Measurements from ENCODE around the gene RAB3GAP1.
"Not testable (repeated sequence)": the region's sequence is repeated elsewhere in the genome, so short reads cannot be mapped to it uniquely, and the experiment has no call there.

Gene RAB3GAP1

DNA sequence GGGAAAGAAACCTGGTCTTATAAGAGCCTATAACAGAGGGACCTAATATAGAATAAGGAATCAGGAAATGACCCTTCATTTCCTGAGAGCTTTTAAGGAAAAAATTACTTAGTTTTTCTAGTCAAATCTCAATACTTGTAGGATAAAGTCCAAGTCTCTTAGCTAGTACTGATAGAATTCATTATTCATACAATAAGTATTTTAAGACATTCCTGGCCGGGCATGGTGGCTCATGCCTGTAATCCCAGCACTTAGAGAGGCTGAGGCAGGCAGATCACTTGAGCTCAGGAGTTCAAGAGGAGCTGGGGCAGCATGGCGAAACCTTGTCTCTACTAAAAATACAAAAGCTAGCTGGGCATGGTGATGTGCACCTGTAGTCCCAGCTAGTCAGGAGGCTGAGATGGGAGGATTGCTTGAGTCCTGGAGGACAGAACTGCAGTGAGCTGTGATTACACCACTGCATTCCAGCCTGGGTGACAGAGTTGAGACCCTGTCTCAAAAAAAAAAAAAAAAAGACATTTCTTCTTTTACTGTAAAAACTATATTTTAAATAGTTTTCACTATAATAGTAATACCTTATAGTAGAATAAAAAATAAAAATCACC lies 3.2 kb downstream of the RAB3GAP1 start:
- FAIRE-seq, result no peak

DNA sequence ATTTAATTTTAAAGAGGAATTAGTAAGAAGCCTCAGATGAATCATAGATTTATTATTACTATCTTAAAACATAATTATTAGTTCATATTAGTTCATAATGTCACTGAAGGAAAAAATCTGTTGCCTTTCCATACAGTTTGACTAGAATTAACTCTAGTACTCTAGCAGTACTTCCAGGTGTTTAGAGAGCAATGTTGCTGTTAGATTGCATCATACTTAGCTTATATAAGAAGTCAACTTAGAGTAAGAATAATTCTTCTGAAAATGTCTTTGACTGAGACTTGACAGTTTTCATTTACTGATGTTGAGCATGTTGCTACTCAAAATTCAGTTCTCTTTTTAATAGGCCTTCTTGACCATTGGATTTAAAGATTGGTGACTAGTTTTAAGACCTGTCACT lies 4.7 kb downstream of the RAB3GAP1 start:
- FAIRE-seq, result no peak

DNA sequence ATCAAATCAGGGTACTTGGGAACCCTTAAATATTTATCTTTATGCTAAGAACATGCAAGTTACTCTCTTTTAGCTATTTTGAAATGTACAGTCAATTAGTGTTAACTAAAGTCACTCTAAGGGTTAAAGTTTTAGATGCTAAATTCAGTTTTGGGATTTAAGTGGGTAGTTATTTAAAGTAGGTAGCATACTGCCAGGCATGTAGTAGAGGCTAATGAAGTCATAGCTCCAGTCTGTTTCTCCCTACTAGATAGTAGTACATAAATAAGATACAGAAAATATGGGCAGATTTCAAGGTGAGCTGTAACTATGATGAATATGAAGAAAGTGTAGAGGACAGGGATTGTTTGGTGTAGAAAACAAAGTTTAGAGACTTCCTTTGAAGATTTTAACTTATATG lies 7.5 kb downstream of the RAB3GAP1 start:
- FAIRE-seq, result no peak

DNA sequence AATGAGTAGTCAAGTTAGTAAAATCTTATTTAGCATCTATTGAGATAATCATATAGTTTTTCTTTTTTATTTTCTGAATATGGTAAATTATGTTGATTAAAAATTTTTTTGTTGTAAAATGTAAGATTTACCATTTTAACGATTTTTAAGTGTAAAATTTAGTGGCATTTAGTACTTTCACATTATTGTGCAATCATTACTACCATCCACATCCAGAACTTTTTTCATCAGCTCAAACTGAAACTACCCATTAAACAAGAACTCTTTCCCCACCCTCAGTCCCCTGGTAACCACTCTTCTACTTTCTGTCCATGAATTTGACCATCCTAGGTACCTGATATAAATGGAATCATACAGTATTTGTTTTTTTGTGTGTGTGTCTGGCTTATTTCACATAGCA lies 11.1 kb downstream of the RAB3GAP1 start:
- peak; percentile 91 for FAIRE-seq

DNA sequence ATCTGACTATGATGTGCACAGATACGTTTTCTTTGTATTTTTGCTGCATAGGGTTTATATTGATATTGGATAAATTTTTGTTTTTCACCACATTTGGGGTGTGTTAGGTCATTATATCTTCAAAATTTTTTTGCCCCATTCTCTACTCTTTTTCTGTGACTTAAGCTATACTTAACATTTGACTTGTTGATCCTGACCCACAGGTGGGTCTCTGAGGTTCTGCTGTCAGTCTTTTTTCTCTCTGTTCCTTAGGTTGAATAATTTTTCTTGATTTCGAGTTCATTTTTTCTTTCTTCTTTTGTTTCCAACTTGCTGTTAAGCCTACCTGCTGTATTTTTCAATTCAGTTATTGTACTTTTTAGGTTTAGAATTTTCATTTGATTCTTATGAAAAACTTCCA lies 12.1 kb downstream of the RAB3GAP1 start:
- no peak for FAIRE-seq

DNA sequence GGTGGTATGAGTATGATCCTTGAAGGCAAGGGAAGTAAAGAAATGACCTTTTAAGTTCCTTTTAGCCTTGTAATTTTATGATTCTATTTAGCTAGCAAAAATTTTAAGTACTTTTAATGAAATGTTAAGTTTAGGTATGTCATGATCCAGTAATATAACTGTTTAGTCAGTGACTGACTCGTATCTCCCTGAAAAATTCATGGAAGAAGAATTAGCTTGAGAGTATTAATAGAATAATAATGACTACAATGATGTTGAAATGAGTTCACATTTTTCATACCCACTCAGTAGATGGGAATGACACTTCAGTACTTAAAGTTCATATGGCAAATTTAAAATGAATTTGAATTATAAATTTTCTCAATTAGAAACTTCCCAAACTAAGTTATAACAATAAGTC lies 14.6 kb downstream of the RAB3GAP1 start:
- no peak for FAIRE-seq

DNA sequence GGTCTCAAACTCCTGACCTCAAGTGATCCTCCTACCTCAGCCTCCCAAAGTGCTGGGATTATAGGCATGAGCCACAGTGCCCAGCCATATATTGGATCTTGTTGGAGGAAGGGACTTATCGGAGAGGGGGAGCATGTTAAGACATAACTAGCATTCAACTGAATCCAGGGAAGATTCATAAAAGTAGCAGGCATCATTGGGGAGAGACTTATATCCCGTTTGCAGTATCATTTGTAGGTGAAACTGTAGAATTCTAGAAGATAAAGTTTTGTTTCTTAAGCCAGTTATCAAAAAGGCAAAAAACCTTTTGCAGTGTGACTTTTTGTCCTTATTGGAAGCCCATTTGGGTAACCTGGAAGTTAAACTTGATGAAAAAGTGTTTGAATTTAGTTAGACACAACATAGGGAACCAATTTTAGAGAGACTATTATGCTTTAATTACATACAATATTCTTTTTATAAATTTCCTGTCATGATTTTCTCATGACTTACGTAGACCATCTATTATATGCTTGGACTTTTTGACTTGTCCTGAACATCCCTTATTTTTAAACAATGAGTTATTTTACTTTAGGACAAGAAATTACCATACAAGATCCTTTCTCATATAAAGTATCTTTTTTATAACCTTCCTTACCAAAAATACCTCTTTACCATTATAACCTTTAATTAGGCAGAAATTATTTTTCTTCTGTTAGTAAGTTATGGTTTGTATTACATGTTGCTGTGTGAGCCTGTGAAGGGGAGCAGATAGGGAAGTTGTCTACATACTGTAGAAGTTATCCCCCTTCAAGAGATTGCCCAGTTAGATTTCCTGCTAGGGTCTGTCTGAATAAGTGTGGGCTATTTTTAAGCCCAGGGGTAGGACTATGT lies 20.3 kb downstream of the RAB3GAP1 start:
- no peak for FAIRE-seq

DNA sequence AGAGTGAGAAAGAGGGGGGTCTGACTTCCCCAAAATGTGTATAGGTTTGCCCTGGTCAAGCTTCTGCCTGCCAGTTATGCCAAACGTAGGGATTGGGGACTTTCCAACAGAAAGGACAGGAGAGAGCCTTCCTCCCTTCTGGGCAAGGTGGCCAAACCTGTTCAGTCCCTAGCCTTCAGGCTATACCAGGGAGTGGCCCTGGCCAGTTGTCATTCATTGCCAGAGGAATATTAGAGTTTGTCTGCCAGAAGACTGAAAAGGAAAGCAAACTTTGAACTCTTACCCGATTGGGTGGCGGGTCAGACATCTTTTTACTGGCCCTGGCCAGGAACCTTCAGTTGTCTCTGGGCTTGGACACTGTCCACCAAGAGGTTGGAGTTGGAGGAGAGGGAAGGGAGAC lies 22.1 kb downstream of the RAB3GAP1 start:
- no peak for FAIRE-seq

DNA sequence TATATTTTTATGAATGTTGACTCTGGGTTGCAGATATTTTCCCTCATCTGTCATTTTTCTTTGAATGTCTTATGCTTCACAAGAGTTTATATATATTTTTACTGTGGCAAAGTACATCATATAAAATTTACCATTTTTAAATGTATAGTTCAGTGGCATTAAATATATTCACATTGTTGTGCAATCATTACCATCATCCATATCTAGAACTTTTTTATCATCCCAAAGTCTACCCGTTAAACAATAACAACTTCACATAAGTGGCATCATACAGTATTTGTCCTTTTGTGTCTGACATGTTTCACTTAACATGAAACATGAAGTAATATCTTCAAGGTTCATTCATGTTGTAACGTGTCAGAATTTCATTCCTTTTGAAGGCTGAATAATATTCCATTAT lies 24.5 kb downstream of the RAB3GAP1 start:
- no peak for FAIRE-seq

DNA sequence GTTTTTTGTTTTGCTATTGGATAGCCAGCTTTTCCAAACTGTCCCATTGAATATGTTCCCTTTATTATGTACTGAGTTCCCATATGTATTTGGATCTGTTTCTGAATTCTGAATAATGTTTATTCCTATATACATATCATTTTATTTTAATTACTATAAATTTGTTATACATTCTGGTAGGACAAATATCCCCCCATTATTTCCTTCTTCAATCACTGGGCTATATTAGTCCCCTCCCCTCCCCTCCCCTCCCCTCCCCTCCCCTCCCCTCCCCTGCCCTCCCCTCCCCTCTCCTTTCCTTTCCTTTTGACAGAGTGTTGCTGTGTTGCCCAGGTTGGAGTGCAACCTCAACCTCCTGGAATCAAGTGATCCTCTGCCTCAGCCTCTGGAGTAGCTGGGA lies 26.3 kb downstream of the RAB3GAP1 start:
- FAIRE-seq, result no peak

DNA sequence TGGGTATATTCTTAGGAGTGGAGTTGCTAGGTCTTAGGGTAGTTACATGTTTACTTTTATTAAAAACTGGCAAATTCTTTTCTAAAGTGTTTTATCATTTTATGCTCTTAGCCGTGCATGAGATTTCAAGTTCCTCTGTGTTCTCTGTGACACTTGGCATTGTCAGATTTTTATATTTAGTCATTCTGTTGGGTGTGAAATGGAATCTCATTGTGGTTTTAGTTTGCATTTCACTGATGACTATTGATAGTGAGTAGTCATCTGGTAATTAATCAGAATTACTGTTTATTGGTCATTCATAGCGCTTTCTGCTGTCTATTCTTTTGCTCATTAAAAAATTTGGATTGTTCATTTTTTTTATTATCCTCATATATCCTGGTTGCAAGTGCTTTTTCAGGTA lies 34.1 kb downstream of the RAB3GAP1 start:
- no peak for FAIRE-seq

DNA sequence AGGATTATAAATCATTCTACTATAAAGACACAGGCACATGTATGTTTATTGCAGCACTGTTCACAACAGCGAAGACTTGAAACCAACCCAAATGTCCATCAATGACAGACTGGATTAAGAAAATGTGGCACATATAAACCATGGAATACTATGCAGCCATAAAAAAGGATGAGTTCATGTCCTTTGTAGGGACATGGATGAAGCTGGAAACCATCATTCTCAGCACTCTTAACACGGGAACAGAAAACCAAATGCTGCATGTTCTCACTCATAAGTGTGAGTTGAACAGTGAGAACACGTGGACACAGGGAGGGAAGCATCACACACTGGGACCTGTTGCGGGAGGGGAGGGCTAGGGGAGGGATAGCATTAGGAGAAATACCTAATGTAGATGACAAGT lies 37.5 kb downstream of the RAB3GAP1 start:
- FAIRE-seq, result not testable (repeated sequence)

DNA sequence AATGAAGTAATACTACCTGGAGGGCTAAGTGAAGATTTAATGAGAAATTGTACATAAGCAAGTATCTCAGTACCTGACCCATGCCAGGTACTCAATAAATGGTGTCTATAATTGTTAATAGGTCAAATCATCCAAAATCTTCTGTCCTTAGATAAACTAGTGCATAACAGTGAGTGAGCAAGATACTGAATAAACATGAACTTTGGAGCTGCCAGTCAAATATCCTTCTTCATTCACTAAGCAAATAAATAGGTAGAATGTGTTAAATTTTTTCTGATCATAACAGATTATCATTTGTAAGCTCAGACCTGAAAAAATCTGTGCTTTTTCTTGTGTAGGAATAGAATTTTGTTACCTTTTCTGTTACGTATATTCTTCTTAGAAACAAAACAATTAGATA lies 39.6 kb downstream of the RAB3GAP1 start:
- FAIRE-seq, result no peak

DNA sequence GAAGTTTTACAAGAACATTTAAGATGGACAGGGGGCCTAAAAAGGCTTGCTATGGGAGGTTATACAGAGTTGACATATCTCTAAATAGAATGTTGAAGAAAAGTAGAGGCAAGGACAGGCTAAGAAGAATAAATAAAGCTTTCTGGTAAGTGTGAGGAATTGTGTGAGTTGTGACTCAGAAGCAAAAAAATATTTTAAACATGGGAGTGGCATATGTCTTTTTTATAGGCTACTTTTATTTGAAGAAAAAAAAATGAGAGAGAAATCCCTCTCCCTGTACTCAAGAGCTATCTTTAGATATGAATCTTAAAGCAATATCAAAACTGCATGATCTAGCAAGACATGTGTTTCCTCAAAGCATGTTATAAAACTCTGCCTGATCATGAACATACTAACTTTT lies 41.1 kb downstream of the RAB3GAP1 start:
- no peak for FAIRE-seq

DNA sequence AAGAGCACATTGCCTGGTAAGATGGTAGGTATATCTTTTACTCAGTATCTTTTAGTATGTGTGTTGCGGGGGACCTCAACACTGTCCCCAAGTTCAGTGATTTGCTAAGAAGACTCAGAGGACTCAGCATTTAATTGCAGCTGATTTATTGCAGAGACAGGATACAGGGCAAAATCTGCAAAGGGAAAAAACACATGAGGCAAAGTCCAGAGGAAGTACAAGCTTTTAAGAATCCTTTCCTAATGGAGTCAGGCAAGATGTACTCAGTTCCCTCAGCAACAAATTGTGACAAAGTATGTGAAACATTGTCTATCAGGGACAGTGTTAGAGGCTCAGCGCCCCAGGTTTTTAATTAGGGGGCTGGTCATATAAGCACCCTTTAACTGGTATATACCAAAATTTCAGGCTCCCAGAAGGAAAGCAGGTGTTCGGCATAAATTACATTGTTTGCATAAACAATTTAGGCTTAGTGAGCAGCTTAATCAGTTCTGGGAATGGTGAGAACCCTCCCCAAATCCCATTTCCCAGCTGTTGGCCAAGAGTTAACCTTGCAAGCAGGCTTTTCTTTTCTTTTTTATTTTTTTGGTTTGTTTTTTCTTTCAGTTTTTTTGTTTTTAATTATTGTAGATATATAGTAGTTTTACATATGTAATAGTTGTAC lies 41.7 kb downstream of the RAB3GAP1 start:
- FAIRE-seq, result no peak

DNA sequence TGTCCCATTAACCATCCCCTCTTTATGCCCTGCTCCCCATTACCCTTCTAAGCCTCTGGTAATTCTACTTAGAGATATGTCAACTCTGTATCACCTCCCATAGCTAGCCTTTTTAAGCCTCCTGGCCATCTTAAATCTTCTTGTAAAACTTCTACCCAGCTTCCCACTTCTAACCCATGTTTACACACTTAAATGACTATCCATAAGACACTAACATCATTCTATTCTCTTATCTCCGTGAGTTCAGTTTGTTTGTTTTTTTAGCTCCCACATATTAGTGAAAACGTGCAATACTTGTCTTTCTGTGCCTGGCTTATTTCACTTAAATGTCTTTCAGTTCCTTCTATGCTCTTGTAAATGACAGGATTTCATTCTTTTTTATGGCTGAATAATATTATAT lies 42.4 kb downstream of the RAB3GAP1 start:
- FAIRE-seq, result no peak

DNA sequence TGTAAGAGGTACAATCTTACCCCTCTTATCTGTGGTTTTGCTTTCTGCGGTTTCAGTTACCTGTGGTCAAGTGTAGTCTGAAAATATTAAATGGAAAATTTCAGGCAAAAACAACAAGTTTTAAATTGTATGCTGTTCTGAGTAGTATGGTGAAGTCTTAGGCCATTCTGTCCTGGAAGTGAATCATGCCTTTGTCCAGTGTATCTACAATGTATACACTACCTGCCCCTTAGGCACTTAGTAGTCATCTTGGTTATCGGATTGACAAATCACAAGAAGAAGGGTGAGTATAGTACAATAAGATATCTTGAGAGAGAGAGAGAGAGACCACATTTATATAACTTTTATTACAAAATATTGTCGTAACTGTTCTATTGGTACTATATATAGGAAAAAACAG lies 43.5 kb downstream of the RAB3GAP1 start:
- no peak for FAIRE-seq

DNA sequence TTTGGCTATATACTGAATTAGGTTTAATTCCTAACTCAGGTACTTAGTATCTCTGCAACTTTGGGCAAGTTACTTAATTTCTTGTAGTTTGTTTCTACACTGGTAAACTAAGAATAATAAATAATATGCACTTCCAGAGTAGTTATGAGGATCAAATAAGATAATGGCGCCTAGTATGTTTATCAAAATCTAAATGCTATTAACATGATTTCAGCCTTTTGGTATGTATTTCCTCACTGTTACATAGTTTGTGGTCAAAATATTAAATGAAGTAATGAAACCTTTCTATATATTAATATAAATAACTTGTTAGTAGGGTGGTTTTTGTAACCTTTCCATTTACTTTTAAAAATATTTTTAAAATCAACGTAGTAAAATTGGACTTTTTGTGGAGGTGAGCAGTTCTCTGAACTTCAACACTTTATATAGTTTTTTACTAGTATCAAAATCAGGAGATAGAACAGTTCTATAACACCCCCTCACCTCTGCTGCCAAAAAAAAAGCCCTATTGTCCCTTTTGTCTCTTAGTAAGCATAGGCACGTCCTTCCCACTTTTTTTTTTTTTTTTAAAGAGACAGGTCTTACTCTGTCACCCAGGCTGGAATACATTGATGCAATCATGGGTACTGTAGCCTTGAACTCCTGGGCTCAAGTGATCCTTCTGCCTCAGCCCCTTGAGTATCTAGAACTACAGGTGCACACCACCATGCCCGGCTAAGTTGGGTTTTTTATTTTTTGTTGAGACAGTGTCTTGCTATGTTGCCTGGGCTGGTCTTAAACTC lies 44.8 kb downstream of the RAB3GAP1 start:
- FAIRE-seq, result no peak

DNA sequence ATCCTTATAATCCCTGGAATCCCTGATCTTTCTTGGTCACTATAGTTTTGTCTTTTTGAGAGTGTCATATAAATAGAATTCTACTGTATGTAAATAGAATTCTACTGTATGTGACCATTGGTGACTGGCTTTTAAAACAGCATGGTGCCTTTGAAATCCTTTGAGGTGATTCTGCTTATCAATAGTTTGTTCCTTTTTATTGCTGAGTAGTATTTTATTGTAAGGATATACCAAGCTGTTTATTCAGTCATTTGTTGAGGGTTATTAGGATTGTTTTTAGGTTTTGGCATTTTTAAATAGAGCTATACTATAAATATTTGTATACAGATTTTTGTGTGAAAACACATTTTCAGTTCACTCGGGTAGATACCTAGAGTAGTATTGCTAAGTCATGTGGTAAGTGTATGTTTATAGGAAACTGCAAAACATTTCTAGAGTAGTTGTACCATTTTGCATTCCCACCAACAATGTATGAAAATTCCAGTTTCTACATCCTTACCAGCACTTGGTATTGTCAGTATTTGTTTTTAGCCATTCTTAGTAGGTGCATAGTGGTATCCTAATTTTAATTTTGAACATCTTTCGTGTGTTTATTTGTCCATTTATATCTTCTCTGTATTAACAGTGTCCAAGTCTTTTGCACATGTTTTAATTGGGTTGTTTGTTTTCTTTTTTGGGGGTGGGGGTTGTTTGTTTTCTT lies 45.6 kb downstream of the RAB3GAP1 start:
- FAIRE-seq, result no peak

DNA sequence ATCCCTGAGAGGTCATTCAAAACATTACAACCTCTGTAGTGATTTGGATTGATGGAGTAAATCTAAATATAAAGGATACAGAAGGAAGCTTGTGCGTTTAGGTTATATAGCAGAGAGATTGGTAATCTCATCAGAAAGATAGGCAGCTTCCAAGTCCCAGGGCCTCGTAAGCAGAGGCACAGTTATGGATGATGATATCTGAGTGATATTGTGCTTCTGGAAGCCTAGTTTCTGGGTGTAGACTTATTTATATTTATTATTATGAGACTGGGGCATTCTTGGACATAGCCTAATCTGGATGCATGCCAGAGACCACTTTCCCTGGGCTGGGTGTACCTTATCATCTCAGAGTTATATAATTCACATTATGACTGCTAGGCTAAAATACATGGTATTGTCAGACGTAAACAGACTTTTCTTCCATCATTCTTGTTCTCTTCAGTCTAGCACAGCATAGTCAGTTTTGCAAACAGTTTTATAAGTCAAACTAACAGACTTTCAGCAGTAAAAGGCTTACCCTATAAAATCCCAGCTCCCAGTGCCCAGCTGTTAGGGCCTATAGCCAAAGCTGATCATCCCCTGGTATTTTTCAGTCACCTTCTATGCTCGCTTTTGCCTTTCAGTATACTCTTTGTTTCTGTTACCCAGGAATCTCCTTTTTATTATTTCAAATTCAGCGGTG lies 47.9 kb downstream of the RAB3GAP1 start:
- FAIRE-seq, result no peak

DNA sequence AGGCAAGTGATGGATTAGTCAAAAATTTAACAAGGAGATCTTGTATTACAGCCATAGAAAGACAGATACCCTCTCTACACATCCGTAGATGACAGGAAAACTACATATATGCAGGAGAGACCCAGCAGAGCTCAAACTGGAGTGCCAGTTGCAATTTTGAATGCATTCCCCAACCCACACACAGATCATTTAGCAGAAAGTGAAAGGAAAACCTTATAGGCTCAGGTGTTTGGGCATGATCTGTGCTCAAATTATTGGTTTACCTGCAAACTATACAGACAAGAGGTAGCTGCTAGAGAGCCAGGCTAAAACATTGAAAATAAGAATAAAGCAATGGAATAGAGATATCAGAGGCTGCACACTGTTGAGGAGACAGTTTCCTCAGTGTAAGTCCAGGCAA lies 51.8 kb downstream of the RAB3GAP1 start:
- no peak for FAIRE-seq
